GM03348 (cell line): Measurements from ENCODE around the gene STK39.

ENCODE experiments used
- DNase-seq: peaks from one replicate; pipeline ENCODE4 v3.0.0; 2012; ENCODE audit warnings: low spot score

The STK39 gene

DNA sequence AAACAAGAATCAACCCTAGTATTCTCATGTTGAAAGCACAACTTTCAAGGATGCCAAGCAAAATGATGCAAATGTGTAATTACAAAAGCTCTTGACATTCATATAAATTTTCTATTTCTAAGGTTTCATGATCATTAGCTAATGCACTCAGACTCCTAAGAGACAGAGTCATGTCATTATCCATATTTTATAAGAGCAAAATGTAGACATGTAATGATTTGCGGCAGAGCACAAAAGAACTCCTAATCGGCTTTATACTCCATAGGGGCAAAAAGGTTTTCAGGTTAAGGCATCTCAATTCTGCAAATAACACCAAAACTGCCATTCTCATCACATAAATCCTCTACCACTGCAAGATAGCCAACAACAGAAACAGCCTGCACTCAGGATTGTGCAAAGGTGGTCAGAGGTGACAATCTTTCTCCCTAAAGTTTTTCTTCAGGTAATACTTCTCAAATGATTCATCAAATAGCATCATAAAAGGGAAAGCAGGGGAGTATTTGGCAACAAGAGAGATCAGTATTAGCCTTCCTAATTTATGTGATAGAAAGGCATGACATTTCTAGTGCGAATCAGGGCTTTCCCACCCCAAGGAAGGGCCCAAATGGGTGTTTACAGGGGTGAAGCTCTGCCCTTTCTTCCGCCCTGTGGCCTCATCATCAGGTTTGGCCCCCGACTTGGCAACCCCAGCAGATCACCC lies 64.7 kb downstream of the STK39 start:
- DNase-seq: no peak

DNA sequence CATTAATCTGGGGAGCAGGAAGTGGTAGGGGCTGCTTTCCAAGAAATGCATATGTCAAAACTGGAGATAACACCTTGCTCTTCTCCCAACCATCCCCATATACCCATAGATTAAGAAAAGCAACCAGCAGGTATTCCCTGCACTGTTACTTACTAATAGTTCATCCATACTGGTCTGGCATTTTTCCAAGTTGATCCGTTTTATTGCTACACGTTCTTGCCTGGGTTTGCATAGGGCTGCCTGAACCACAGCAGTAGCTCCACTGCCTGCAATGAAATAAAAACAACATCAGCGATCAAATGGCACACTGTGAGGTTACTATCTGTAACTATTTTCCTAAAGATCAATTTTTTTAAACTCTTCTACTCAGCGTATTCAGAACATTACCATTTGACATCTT lies 65.6 kb downstream of the STK39 start:
- DNase-seq: no peak

DNA sequence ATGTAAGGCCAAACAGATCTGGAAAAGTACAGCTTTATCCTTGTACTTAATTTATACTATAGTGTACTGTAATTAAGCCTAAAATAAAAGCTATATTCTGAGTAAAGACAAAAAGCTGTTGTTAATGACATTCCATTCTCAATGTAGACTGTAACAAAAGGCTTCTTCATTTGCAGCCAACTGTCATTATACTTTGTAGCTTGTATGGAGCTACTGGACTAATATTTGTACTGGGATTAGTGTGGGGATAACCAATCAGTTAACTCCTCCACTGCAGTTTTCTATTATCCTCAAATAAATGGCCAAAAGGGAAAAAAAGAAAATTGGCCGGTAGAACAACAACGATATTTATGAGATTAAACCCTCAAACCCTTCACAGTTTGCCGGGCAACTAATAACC lies 66.5 kb downstream of the STK39 start:
- DNase-seq: no peak

DNA sequence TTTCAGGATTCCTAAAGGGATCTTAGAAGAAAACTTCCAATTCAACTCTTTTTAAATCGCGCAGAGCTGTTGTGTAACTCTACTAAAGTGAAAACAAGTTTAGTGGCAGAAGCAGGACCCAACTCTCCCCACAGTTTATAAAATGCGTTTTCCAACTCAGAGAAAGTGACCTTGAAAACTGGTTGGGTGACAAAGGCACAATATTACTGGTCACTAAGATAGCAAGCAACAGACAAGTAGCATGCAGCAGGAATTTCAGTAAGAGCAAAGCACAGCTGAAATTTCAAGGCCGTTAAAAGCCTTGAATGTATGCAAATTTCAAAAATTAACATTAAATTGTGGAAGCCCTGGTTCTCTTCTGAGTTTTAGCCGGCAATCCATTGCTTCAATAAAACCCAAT lies 66.9 kb downstream of the STK39 start:
- no peak for DNase-seq

GRCh38 chr2:168179592-168179991 lies 67.8 kb downstream of the STK39 start:
- DNase-seq: no peak

DNA sequence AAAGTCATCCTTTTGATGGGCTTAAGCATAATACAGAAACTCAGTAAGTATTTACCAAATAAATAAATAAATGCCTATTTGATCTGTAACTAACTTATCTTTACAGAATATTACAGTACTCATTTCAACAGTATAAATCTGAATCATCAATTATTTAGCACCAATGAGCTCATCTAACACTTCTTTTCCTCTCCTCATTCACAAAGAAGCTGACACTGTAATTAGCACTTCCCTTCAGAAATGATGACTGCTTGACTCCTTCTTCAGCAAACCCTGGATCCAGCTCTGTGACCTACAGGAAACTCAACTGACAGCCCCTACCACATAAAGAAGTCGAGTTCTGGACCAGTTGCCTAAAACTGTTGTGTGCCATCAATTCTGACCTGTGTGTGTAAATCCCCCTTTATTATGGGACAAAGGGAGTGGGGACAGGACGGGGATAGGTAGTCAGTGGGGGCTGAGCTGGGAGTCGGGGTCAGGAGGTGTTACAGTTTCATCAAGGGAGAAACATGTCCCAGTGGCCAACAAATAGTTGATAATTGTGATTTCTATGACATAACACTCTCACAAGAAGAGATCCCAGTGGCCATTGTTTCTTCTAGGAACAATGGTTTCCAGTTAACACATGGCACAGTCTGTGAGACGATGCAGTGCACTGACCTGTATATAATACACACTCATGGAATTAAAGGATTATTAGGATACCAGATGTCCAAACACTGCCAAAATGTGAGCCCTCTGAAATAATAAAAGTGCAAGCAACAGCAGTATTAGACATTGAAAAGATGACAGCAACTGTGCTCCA lies 68.7 kb downstream of the STK39 start:
- no peak for DNase-seq

- no peak for DNase-seq
Measured at GRCh38 chr2:168176402-168176801, 71.0 kb downstream of the STK39 start.

DNA sequence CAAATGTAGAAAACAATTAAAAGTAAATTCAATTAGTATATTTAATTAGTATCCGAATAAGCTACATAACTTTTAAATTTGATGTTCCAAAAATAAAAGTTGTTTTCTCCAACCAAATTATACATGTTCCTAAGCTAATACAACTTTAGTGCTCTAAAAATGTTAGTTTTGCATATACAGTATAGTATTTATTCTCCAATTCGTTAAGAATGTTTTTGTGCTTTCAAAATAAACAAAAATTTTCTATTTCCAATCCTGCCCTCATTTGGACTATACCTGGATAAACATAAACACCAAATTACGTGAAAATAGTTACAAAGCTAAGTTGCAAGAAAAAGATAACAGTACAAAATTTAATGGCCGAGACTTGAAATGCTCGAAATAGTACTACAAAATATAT lies 71.9 kb downstream of the STK39 start:
- no peak for DNase-seq

DNA sequence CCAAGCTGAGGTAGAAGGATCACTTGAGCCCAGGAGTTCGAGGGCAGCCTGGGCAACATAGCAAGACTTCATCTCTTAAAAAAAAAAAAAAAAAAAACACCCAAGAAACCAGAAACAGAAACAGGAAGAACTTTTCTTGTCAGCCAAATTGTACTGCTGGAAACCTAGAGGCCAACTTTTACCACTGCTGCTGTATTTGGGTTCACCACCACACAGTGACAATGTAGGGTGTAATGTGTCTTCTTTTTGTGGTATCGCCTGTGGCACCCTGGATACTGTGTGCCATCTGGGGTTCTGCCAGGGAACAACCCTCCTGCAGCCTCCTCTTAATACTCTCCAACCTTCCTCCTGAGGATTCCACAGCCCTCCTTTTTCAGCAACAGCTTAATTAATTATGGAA lies 72.6 kb downstream of the STK39 start:
- no peak for DNase-seq

DNA sequence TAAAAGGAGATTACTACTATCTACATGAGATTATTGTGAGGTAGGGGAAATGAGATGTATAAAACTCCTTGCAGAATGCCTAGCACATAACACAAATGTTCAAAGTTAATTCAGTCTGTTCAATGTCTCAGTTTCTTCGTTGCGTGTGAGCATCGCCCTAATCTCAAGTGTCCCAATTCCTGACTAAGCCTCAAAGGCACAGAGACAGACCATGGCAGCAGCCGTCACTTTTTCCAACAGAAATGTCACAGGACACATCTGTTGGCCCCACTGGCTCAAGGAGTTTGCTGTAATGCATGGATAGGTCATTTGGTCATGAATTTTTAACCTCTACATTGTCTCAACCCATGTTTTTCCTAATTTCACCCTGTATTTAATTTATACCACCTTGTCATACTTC lies 75.3 kb downstream of the STK39 start:
- no peak for DNase-seq

- DNase-seq: no peak
Measured at GRCh38 chr2:168171059-168171762, 76.2 kb downstream of the STK39 start.

DNA sequence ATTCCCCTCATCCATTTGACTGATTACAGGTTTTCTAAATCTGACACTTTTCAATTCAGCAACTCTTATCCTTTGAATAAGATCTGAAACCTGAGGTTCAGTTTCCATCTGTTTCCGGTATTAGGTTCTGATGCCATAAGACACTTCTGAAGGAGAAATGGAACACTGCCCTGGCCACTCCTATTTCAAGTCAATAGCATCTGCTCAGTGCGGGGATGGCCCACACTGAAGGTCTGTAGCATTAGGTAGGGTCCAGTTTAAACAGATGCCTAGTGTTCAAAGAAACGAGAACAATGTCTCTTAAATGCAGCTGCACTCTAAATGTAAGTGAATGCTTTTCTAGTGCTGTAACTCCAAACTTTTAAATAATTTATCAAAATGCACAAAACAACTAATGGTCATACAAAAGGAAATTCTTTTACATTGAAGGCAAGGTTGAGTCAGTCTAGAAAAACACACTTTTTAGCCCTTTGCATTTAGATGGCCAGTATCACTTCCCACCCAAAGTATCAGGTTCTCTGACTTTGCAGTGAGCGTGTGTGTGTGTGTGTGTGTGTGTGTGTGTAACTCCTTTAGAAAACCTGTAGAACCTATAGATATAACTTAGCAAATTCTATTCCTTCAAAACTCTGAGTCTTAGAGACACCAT lies 78.2 kb downstream of the STK39 start:
- no peak for DNase-seq

- no peak for DNase-seq
Measured at GRCh38 chr2:168167511-168168263, 79.7 kb downstream of the STK39 start.

DNA sequence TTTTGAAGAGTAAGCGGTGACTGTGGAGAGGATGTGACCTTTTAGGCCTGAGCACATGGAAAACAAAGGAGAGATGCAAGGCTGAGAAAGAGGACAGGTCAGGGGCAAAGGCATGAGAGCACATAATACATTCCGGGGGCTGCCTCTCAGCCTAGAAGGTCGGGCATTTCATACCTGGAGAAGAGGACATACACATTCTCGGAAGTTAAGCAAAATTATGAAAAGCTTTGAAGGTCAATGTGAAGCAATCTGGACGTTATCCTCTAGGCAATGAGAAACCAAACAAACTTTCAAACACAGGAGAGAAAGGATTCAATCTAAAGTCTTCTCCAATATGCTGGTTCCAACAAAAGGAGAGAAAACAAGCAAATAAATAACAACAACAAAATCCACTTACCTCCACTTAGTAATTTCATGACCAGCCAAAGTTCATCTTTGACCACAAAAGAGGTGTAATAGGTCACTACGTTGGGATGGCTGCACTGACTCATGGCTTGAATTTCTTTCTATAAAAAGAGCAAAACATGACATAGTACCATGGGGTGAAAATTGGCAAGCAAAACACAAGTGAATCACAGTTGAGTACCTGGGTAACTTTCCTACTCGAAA lies 80.4 kb downstream of the STK39 start:
- no peak for DNase-seq

- no peak for DNase-seq
Measured at GRCh38 chr2:168165985-168166901, 81.2 kb downstream of the STK39 start.

DNA sequence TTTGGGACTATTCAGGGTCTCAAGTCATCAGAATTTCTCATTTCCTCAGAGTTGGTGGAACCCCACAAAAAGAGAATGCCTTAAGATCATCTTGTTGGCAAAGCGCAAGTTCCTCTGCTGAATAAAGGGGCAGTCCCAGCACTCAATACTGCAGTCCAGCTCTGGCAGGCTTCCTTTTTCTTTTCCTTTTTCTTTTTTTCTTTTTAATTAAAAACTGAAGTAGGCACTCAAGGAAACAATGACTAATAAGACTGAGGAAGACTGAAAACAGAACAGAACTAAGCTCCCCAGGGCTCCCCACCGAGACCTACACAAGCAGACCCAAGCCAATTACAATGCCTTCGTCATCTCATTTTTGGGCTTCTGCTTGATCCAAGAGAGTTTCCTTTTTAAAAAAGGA lies 82.0 kb downstream of the STK39 start:
- DNase-seq: peak; percentile 39

DNA sequence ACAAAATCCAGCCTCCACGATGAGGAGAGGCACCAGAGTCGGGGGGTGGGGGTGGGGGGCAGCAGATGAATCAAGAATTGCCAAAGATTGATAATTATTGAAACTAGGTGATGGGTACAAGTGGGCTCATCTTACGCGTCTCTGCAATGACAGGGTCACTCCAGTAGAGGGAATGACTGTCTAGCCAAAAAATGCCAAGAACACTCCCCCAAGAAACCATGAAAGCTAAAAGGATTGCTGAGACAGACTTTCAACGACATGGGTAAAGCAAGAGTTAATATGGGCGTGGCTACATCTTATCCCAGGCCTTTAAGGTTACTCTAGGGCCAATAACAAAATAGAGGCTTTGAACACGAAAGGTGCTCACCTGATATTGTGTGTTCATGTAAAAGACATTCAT lies 86.5 kb downstream of the STK39 start:
- DNase-seq: no peak

- DNase-seq: no peak
Measured at GRCh38 chr2:168159754-168160585, 87.4 kb downstream of the STK39 start.

DNA sequence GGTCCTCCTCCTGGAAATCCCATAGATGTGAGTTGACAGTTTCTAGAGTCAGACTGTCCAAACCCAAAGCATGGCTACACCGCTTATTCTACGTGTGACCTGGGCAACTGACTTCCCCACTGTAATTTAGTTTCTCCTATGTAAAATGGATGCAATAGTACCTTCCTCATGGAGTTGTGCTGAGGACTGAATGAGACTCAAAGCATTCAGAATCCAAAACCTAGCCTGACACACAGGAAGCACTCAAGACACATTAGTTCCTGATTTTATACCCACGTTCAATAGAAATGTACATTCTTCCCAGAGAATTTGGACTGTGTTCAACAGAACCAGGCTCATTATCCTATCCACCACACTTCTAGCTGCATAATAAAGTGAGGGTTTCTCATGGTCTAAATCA lies 88.8 kb downstream of the STK39 start:
- DNase-seq: no peak
